GM21619 (cell line): ENCODE measurements around the gene MYBL2.
A peak's percentile ranks its signal among the peaks of the same experiment; 100 is the strongest.

ENCODE experiments used
- ATAC-seq: cut with Tn5 transposase; IDR thresholded peaks from one replicate; pipeline ENCODE4 v1.9.1; 2021; ENCODE audit not compliant: unreplicated experiment

MYBL2 gene

DNA sequence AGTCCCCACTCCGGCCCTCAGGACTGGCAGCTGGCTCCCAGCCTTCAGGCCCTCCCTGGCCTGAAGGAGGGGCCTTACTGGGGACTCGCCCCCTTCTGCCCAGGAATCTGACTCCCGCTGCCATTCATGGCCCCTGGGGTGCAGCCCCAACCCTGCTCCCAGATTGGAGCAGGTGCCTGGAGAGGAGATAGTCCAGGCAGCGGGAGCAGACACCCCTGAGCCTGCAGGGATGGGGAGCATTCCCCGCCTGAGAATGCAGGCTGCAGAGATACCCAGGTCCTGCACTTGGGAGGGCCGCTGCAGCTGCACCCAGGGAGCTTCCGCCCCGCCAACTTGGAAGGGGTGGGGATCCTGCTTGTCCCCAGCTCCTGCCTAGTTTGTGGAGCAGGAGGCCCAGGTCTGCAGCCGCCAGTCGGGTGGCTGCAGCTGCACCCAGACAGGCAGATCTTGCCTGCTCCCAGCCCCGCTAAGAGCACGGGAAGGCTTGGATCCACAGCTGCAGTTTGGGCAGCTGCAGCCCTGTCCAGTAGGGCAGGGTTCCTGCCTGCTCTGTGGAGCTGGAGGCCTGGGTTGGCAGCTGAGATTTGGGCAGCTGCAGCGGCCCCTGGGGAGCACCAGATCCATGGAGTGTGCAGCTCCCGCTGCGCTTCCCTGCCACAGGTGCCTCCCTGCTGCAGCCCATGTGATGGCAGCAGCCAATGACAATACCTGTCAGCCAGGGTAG is 54.7 kb downstream of the MYBL2 start:
- no peak for ATAC-seq

DNA sequence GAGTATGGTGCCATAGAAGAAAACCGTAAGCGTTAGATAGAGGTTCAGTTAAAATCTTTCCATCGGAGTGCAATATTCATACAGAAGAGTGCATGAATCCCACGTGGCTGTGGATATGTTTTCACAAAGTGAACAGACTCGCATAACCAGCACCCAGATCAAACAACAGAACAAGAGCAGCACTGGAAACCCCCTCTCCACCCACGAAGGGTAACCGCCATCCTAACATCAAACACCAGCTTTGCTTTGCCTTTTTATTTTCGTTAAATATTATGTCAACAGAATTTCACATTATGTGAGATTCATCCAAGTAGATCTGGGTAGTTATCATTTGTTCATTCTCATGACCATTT is 55.2 kb downstream of the MYBL2 start:
- no peak for ATAC-seq

DNA sequence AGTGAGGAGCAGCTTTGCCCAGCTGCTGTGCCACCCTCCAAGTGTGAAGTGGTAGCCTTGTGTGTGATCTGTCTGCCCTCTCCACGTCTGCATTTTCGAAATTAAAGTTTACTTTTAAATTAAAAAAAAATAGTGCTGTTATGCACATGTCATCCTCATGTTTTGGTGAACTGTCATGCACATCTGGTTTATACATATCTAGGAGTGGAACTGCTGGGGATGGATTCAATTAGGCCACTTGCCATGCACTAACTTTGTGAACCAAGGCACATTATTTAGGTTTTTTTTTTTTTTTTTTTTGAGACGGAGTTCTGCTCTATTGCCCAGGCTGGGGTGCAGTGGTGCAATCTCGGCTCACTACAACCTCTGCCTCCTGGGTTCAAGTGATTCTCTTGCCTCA is 56.3 kb downstream of the MYBL2 start:
- ATAC-seq, result no peak

DNA sequence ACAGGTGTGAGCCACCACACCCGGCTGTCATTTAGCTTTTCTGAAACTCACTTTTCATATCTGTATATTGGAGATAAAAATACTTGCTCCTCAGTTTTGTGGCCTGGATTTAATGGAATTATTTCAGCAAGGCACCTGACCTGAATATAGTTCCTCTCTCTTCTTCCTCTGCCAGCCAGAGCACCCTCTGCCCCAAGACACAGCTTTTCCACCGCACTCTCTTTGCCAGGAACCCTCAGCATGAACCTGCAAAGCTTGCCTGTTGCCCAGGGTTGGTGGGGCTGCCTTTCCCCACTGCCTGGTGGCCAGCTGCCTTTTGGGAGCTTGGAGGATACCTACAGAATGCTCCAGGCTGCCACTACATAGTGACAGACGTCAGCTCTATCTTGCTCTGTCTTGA is 56.8 kb downstream of the MYBL2 start:
- no peak for ATAC-seq

DNA sequence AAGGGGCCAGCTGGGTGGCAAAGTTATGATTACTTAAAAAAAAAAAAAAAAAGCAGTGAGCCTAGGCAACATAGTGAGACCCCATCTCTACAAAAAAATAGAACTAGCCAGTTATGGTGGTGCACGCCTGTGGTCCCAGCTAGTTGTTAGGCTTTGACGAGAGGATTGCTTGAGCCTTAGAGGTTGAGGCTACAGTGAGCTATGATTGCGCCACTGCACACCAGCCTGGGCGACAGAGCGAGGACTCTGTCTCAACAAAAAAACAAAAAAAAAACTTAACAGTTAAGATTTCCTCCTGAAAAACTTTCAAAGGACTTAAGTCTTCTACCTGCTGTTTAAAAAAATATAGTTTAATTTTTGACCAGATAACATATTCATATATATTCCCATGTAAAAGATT is 57.5 kb downstream of the MYBL2 start:
- ATAC-seq, result no peak

DNA sequence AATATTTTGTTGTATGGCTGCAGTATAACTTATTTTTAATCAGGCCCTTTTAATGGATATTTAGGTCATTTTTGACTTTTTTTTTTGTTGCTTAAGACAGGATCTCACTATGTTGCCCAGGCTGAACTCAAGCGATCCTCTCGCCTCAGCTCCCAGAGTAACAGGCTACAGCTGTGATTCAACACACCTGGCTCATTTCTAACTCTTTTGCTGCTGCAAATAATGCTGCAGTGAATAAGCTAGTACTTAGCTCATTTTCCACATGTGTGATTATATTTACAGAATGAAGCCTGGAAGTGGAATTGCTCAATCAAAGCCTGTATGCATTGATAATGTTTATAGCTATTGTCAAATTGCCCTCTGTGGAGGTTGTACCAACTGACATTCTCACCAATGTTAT is 58.8 kb downstream of the MYBL2 start:
- ATAC-seq, result no peak

DNA sequence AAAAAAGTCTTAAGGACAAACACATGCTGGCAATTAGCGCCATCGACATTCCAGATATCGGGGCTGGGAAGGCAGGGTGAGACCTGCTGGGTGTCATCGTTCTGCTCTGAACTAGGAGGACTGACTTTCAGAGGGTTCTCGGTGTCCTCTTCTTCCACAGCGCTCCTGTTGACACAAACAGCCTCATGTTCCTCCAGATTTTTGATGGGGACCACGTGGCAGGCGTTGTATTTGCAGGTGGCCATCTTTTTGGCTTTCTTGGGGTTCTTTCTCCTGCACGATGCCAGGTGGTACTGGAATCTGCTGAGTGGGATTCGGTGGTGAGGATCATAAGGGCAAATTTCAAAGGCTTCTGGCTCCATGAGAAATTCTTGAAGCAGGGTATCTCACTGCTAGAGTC is 59.4 kb downstream of the MYBL2 start:
- ATAC-seq, result no peak

DNA sequence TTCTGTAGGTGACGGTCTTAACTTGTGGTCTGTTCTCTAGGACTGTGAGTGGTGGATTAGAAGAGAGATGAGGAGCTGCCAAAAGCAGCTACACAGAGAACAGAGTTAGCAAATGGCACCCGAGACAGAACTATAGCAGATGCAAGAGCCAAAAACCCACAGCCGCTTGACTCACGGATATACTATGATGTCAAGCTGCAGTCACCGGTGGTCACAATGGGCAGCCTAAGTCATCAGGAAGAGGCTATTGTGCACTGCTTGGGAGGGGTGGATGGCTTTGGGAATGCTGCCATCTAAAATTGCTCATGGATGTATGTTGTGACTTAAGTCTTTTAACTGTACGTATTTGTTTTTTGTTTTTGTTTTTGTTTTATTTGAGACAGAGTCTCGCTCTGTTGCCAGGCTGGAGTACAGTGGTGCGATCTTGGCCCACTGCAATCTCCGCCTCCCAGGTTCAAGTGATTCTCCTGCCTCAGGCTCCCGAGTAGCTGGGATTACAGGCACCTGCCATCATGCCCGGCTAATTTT is 60.0 kb downstream of the MYBL2 start, which contains the start of gene GTSF1L:
Gene GTSF1L (minus strand): TSS at position 192 of the 528 bp plus-strand sequence. CDS start 308 bp downstream, outside the sequence.
- ATAC-seq, result no peak

DNA sequence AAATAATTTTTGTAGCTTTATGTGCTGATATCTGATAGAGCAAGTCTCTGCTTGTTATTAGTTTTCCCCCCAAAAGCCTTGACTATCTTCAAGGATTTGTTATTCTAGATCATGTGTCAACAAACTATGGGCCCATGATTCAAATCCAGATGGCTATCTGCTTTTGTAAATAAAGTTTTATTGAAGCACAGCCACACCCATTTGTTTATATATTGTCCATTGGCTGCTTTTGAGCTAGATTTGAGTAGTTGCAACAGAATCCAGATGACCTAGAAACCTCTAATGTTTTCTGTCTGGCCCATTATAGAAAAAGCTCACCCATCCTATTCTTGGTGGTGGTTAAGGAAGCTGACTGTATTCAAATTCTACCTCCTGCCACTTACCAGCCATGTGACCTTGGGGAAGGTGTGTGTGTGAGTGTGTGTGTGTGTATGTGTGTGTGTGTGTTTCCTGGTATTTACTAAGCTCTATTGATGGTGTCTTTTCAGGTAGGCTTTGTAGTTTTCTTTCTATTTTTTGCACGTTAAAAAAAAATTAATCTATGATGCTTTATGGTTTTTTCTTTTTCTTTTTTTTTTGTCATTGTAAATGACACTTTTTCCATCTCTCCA is 61.2 kb downstream of the MYBL2 start:
- peak; percentile 62 for ATAC-seq

DNA sequence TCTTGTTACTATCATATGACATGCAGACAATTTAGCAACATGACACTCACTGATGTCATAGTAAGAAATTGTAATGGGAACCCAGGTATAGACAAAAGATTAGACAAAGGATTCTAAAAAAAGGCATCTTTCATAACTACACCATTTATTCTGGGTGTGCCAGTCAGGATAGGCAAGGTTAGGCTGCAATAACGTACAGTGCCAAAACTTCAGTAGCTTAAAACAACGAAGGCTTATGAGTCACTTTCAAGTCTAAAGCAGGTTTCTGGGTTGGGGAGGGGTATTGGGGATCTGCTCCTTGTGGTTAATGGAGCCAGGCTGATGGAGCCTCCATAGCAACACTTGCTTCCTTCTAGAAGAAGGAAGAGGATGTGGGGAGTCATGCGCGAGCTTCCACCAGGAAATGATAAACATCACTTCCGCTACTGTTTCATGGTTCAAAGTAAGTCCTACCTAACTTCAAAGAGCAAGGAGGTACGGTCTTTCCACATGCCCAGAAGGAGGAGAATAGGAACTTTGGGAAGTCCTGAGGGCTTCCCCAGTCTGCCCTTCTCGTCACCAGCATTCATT is 61.9 kb downstream of the MYBL2 start:
- no peak for ATAC-seq

DNA sequence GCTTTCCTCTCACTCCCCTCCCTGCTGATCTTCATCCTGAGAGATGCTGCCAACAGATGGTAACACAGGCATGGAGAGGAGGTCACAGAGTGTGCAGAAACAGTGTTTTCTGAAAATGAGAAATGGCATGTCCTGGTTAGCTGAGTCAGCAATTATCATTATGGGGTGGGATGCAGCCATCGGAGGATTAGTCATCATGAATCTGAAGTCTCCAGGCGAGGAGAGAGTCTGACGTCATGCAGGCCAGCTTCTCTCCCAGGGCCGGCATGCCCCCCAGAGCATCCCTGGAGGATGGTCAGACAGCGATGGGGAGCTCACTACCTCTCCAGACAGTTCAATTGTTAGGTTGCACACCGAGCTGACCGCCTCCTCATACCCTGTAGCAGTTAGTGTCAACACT is 64.6 kb downstream of the MYBL2 start:
- no peak for ATAC-seq

DNA sequence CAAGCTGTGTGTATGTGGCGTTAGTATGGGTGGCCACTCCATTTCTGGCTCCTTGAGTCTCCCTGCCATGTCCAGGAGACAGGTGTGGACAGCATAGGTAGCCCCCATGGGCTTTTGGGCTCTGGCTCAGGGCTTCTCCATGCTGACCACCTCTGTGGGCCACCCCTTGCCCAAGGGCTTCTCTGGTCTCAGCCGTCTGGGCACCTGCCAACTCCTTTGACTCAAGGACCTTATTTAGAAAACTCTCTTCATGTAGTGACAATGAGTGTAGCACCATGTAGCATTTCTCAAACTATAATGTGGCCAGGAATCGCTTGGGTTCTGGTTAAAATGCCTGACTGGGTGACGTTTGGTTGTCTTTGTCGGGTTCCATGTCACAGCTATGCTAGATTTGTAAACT is 65.0 kb downstream of the MYBL2 start:
- ATAC-seq, result no peak

DNA sequence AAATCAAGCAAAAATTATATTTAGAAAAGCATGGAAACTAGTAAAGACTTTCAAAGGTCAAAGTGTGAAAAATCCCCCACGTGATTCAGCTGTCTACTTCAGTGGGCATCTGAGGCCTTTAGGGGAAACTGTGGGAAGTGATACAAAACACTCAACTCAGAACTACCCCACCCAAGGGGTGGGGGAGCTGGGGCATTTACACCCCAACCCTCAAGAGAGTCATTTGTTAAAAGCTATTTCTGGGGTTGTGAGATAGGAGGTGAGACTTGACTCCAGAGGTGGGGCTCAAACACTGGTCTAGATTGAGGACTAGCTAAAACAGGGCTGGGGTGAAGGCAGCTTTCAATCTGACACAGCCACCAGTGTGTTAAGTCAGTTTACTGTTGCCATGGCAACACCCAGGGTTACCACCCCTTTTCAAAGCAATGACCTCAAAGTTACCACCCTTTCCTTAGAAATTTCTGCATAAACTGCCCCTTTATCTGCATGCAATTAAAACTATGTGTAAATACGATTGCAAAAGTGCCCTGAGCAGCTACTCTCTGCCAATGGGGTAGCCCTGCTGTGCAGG is 69.8 kb downstream of the MYBL2 start:
- peak; percentile 72 for ATAC-seq

DNA sequence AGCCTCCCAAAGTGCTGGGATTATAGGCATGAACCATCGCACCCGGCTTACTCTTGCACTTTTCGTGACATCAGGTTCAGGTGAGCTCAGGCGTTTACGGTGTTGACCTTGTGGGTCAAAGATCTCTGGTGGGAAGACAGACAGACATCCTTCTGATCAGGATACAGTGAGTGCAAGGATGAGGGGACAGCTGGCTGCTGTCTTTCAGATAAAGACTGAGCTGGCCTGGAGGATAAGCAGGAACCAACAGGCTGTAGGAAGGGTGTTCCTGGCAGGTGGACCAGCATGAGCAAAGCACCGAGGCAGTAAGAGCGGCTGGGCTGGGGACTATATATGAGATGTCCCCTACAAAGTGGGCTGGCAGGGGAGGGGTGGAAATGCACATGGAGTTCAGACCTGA is 71.0 kb downstream of the MYBL2 start:
- ATAC-seq, result no peak

DNA sequence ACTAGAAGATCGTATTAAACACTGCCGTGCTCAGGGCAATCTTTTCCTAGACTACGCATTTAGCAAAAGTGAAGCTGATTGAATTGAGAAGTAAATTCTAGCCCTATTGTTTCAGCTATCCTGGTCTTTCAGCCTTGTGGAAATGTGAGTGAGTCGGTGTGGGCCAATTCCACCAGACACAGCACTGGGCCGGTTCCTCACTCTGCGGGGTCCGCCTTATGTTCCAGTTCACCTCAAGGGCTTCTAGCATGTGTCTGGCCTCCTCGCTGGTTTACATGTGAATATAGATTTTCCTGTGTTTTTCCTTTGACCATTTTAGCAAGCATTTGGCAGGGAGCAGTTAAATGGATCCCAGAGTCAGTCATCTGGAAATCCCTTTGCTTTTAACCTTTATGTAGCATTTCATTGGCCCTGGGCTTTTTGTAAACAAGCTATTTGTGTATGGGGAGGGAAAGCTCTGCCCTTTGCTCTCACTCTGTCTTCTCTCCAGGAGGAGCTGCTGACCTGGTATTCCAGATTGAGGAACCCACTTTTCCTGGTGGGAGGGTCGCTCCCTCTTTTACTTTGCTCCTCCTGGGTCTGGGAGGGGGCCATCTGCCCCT is 72.3 kb downstream of the MYBL2 start:
- no peak for ATAC-seq

DNA sequence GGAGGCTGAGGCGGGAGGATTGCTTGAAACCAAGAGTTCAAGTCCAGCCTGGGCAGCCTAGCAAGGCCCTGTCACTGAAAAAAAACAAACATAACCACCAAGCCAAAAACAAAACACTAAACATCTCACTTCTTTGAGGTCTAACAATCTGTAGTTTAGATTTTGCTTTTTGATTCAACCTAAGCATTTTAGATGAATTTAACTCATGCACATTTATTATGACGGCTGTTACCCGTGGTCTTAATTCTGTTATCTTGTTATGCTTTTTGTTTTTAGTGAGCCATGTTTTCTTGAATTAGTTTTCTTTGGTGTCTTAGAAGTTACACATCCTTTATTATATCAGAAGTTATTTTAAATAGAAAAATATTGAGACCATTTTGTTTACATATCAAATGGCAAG is 73.7 kb downstream of the MYBL2 start:
- ATAC-seq, result no peak

DNA sequence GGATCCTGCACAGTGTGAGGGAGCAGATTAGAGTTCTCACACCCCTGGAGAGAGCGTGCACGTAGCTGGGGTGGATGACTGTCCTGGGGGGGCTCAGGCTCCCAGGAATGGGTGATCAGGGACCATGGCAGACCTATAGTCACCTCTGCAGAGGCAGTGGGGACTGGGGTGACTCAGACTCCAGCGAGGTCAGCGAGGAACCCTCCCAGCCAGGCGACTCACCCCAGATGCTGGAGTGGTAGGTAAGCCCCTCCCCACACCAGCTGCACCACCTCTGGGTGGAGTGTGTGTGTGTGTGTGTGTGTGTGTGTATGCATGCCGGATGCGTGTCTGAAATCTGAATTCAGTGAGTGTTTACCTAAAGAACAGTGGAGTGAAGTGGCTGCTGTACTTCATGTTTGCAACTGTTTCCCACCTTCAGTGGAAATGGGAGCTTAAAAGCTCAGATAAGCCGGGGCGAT is 77.3 kb downstream of the MYBL2 start:
- ATAC-seq, result no peak

DNA sequence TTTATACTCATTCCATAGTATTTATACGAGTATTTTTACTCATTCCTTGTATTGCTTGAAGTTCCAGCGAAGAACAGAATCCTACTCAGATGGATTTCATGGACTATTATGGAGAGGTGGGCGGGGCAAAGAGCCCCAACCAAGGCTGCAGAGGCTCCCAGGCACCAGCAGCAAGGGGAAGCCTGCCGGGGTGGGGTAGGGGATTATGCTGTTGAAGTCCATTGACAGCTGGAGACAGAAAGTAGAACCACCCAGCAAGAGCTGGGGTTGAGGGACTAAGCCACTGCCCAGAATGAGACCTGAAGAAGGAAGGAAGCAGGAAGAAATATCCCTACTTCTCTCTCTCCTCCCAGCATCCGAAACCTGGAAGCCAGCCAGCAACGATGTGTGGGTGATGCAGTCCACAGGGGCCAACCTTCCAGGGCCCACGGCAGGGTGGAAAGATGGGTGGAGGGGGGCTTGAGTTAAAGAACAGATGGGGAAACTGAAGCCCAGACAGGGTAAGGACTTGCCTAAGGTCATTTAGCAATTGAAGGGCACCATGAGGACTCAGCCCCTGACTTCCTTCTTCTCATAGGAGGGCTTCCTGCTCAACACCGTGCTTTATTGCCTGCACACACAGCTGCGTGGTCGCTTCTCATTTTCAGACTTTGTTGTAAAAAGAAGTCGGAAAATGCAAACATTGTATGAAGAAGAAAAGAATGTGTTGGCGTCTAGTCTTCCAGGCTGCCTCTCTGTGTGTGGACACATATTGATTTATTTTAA is 78.2 kb downstream of the MYBL2 start:
- no peak for ATAC-seq

DNA sequence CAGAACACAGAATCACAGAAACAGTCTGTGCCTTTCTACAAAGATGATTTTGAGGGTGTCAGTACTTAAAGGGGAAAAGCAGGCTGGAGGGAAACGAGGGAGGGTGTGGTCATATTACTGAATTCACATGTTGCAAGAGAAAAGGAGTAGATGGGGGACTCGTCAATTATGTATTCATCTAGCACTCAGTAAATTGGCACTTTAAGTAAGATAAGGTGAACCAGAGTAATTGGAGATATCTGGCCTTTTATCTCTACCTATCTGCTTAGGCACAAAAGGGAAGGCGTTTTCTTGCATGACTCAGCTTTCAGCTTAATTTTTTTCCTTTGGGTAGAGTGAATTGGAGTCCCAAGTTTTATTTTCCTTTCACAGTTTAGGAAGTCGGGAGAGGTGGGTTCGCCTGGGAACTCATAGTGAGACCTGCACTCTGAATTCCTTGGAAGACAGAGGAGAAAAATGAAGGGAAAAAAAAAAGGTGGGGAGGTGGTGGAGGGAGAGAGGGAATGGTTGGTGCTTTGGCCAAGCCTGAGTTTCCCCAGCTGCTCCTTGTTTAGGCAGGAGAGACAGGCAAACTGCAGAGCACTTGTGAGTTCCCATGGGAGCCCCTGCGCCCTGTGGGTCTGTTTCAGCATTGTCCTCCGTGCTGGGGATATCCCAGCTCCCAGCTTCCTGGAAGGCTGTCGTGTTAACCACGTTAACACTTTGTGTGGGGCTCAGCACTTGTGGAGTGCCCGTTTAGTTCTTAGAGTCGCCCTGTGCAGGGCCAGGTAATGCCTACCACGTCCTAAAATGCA is 79.6 kb downstream of the MYBL2 start:
- ATAC-seq, result no peak

DNA sequence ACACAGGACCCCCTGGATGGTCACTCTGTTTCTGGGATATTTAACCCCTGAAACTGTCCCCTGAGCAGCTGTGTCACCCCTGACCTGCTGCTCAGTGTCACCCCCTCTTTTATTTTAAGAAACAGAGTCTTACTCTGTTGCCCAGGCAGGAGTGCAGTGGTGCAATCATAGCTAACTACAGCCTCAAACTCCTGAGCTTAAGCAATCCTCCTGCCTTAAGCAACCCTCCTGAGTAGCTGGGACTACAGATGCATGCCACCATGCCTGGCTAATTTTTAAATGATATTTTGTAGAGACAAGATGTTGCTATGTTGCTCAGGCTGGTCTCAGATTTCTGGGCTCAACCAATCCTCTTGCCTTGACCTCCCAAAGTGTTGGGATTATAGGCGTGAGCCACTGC is 81.4 kb downstream of the MYBL2 start:
- ATAC-seq, result no peak
